A549 (cell line): ENCODE measurements around the gene LY6G5B. TPM values are rescaled to one million over a fixed set of nuclear protein-coding genes. Genes with fewer than 3 reads are reported as not detected.

ENCODE experiments used
- ATAC-seq, 2 experiments: fragments of 200-7000 bp in 1 of 2; fragments of >200 bp in 1 of 2; cut with Nextera tagmentation in 1 of 2; cut with Tn5 transposase in 1 of 2; 3 replicates each; pipeline versions ENCODE4 v1.8.0 to v1.9.1; 2018 to 2020; ENCODE audit warnings: mild to moderate bottlenecking in 1 of 2, moderate library complexity in 1 of 2
- CTCF ChIA-PET: fragments of 300-600 bp; sonication (Branson Sonifier 250); formaldehyde crosslinking; extraction: SDS; loops from one replicate; lab custom pipeline; 2021; ENCODE audit warnings: antibody characterized with exemption, inconsistent platforms; lab: Yijun Ruan, JAX
- POLR2A ChIA-PET: fragments of 350-600 bp; formaldehyde crosslinking; extraction: SDS; loops from one replicate; lab custom pipeline; 2021; ENCODE audit warnings: antibody characterized with exemption, inconsistent platforms; lab: Yijun Ruan, JAX
- DNase-seq, 2 experiments: peaks; one replicate each; pipeline versions ENCODE4 v3.0.0 to v3.0.0-alpha.2; 2011 to 2016; ENCODE audit warnings: low read depth in 1 of 2, low spot score in 1 of 2
- FAIRE-seq: peaks from 2 replicates; lab custom pipeline; 2011; peaks lifted over from hg19 to GRCh38; lab: Jason Lieb, UNC
- H3K27ac ChIP-seq, 2 experiments: fragments of >200 bp; sonication (Bioruptor Twin); formaldehyde crosslinking; 3 replicates each; pipeline ENCODE4 v1.5.1; 2016 to 2017
- H3K4me1 ChIP-seq: fragments of >200 bp; sonication (Bioruptor Twin); formaldehyde crosslinking; 3 replicates; pipeline ENCODE4 v1.6.1; 2016
- H3K4me2 ChIP-seq: fragments of >200 bp; sonication (Bioruptor Twin); formaldehyde crosslinking; 3 replicates; pipeline ENCODE4 v1.6.1; 2016
- H3K4me3 ChIP-seq: fragments of >200 bp; sonication (Bioruptor Twin); formaldehyde crosslinking; 3 replicates; pipeline ENCODE4 v1.5.1; 2016
- H3K9me3 ChIP-seq: fragments of >200 bp; sonication (Bioruptor Twin); formaldehyde crosslinking; 3 replicates; pipeline ENCODE4 v1.6.1; 2016
- CBX2 ChIP-seq: fragments of 200-600 bp; sonication (generic); IDR thresholded peaks from 2 replicates; pipeline ENCODE4 v1.6.1; 2016; ENCODE audit warnings: low read depth, mild to moderate bottlenecking, borderline replicate concordance
- CHD2 ChIP-seq: fragments of 150-350 bp; IDR thresholded peaks from 2 replicates; pipeline ENCODE4 v1.6.1; 2014; ENCODE audit warnings: low read length; ENCODE audit not compliant: partially characterized antibody
- CTCF ChIP-seq: fragments of >200 bp; sonication (Bioruptor Twin); formaldehyde crosslinking; IDR thresholded peaks from 3 replicates; pipeline ENCODE4 v1.5.1; 2016
- ELK1 ChIP-seq: fragments of 150-350 bp; IDR thresholded peaks from 2 replicates; pipeline ENCODE4 v1.6.1; 2014; ENCODE audit warnings: low read depth, mild to moderate bottlenecking, low read length
- ESRRA ChIP-seq: fragments of 150-350 bp; IDR thresholded peaks from 2 replicates; pipeline ENCODE4 v1.6.1; 2014; ENCODE audit warnings: mild to moderate bottlenecking, low read length, borderline replicate concordance
- GATA3 ChIP-seq: IDR thresholded peaks from 2 replicates; pipeline ENCODE4 v1.6.1; 2012; ENCODE audit warnings: borderline replicate concordance
- HOXB5 ChIP-seq: fragments of 250-450 bp; sonication (Bioruptor Pico); IDR thresholded peaks from 2 replicates; pipeline ENCODE4 v1.5.0; 2020; ENCODE audit warnings: mild to moderate bottlenecking, moderate library complexity
- MAFK ChIP-seq: fragments of 450-650 bp; IDR thresholded peaks from 2 replicates; pipeline ENCODE4 v1.6.1; 2014; ENCODE audit not compliant: partially characterized antibody
- MYC ChIP-seq: IDR thresholded peaks from 2 replicates; pipeline ENCODE4 v1.6.1; 2012; ENCODE audit warnings: mild to moderate bottlenecking, inconsistent platforms, low read length, improper control_type of control experiment, borderline replicate concordance
- NPAS2 ChIP-seq: fragments of 250-450 bp; sonication (Bioruptor Pico); IDR thresholded peaks from 2 replicates; pipeline ENCODE4 v1.8.0; 2022; ENCODE audit warnings: mild to moderate bottlenecking, moderate library complexity, borderline replicate concordance
- NR3C1 ChIP-seq: fragments of >200 bp; sonication (Bioruptor Twin); formaldehyde crosslinking; IDR thresholded peaks from 3 replicates; pipeline ENCODE4 v1.6.1; 2017
- PBX3 ChIP-seq: IDR thresholded peaks from 2 replicates; pipeline ENCODE4 v1.6.1; 2012
- RAD21 ChIP-seq, 2 experiments: fragments of >200 bp in 1 of 2; sonication (Bioruptor Twin) in 1 of 2; formaldehyde crosslinking in 1 of 2; IDR thresholded peaks in 1 of 2; conservative IDR thresholded peaks in 1 of 2; 2 replicates in 1 of 2; 3 replicates in 1 of 2; pipeline ENCODE4 v1.6.1; 2012 to 2018; ENCODE audit warnings: inconsistent platforms in 1 of 2
- REST ChIP-seq: fragments of 200-600 bp; sonication (generic); IDR thresholded peaks from 2 replicates; pipeline ENCODE4 v1.6.1; 2016; ENCODE audit warnings: antibody characterized with exemption, mild to moderate bottlenecking, moderate library complexity
- RNF2 ChIP-seq: fragments of 200-600 bp; sonication (generic); IDR thresholded peaks from 2 replicates; pipeline ENCODE4 v1.6.1; 2016; ENCODE audit warnings: low read depth, mild to moderate bottlenecking, antibody characterized with exemption, moderate library complexity, borderline replicate concordance
- SREBF2 ChIP-seq: fragments of 450-650 bp; IDR thresholded peaks from 2 replicates; pipeline ENCODE4 v1.6.1; 2014; ENCODE audit warnings: mild to moderate bottlenecking, moderate library complexity
- ZSCAN20 ChIP-seq: fragments of 250-450 bp; sonication (Bioruptor Pico); IDR thresholded peaks from 2 replicates; pipeline ENCODE4 v1.8.0; 2022; ENCODE audit warnings: mild to moderate bottlenecking, moderate library complexity
- WGBS: methylation state at CpG from one replicate; pipeline ENCODE4 v1.1.6; 2017; ENCODE audit errors: missing lambda C conversion rate; 5-methylcytosine and 5-hydroxymethylcytosine counted together
- polyA plus RNA-seq, 4 experiments: library from polyadenylated mRNA; depleted of rRNA in 3 of 4; stranded (reverse); fragments of >200 nt; fragmentation: RNase III in 1 of 4; extraction: RNeasy Plus Mini Kit Qiagen cat#74134 plus additional on column Dnase treatment in 1 of 4; gene quantifications; 2 replicates in 3 of 4; 3 replicates in 1 of 4; pipeline ENCODE4 v1.2.3, GENCODE V29; 2011 to 2017

The LY6G5B gene
- polyA plus RNA-seq, 2 of the 4 experiments (the other 2 are of a cell fraction) = 5.9 to 9.9 TPM

GRCh38 chr6:31689249-31690110 is 19.7 kb downstream of the LY6G5B start:
- ChIA-PET CTCF (interaction anchor here (0.6 to 2.5 kb wide), 6 partner anchors 8 to 140 kb away, joined by 3 to 9 read pairs (median 4); partner anchors contain the start of genes ABHD16A, LY6G5B and LY6G5C), POLR2A (no interaction called here)
- H3K9me3 ChIP-seq = no peaks in the 10 kb centered on the region
- ATAC-seq (peak in 1 of 2 experiments; percentile 70; a peak in 3 of 6 replicates), DNase-seq (no peak), FAIRE-seq (no peak)
- H3K4me2 ChIP-seq = no peak overlapping the region
- 87% methylated on average over 9 of the region's 11 CpGs for WGBS
- no peak overlapping the region for H3K27ac ChIP-seq
- no peak overlapping the region for H3K4me3 ChIP-seq
- no peak for TF ChIP-seq CBX2
- TF ChIP-seq CTCF = peak; percentile 18; the same call in 1 of the 3 replicates
- TF ChIP-seq MAFK = no peak
- no peaks in the 10 kb centered on the region; the same call in 2 of the 3 replicates for H3K4me1 ChIP-seq

- H3K4me3 ChIP-seq = no peak overlapping the region
- H3K9me3 ChIP-seq = no peaks in the 10 kb centered on the region
- no peaks in the 10 kb centered on the region; the same call in 2 of the 3 replicates for H3K4me1 ChIP-seq
- no peak overlapping the region for H3K27ac ChIP-seq
- no peak for DNase-seq
- POLR2A ChIA-PET = no interaction called here
- CTCF ChIA-PET = interaction anchor here (0.6 to 2.9 kb wide), 6 partner anchors 9 to 173 kb away, joined by 3 to 11 read pairs (median 4); partner anchors contain the start of genes LY6G5B, LY6G5C and NEU1
- ATAC-seq = peak in 1 of 2 experiments; percentile 29; a peak in 2 of 6 replicates
- TF ChIP-seq ESRRA (no peak), PBX3 (no peak)
- WGBS = 59% methylated on average over 9 of the region's 10 CpGs
- H3K4me2 ChIP-seq = no peak overlapping the region
- FAIRE-seq = no peak
Measured at GRCh38 chr6:31690231-31691077, 20.7 kb downstream of the LY6G5B start.

- H3K9me3 ChIP-seq = no peaks in the 10 kb centered on the region
- DNase-seq (no peak), ATAC-seq (no peak), FAIRE-seq (no peak)
- WGBS = 84% methylated on average over 6 of the region's 6 CpGs
- POLR2A ChIA-PET = no interaction called here
- CTCF ChIA-PET = interaction anchor here (1.2 to 2.9 kb wide), 3 partner anchors 11 to 172 kb away, joined by 4 to 11 read pairs (median 4); partner anchors contain the start of genes LY6G5B, LY6G5C and NEU1
- no peaks in the 10 kb centered on the region; the same call in 2 of the 3 replicates for H3K4me1 ChIP-seq
- no peak overlapping the region for H3K4me2 ChIP-seq
- TF ChIP-seq NPAS2 (CRISPR knock-in tag) = no peak
- TF ChIP-seq MYC = no peak
- no peak for TF ChIP-seq ELK1
- no peak for TF ChIP-seq SREBF2
- TF ChIP-seq CTCF = no peak
- no peak for TF ChIP-seq CHD2
- no peak for TF ChIP-seq GATA3
- TF ChIP-seq MAFK = no peak
- no peak for TF ChIP-seq NR3C1
- no peak for TF ChIP-seq REST
- TF ChIP-seq RAD21 (conservative IDR thresholded peaks at IDR 0.05 in 1 of 2, IDR thresholded peaks at IDR 0.05 in 1 of 2) = no peak
- no peak for TF ChIP-seq HOXB5 (CRISPR knock-in tag)
- TF ChIP-seq ZSCAN20 (CRISPR knock-in tag) = no peak
- no peak for TF ChIP-seq RNF2
- H3K4me3 ChIP-seq = no peak overlapping the region
- H3K27ac ChIP-seq = no peak overlapping the region
Measured at GRCh38 chr6:31691078-31691463, 21.3 kb downstream of the LY6G5B start.
